IMR-90 (cell line): Measurements from ENCODE around the gene NACC1. TPM values are rescaled to one million over a fixed set of nuclear protein-coding genes. Genes with fewer than 3 reads are reported as not detected.

Experiments used
- ATAC-seq: fragments of 200-7000 bp; cut with Tn5 transposase; 2 replicates; pipeline ENCODE4 v1.9.1; 2020; ENCODE audit warnings: low read depth, mild to moderate bottlenecking, moderate library complexity
- BruUV-seq: library from RNA; stranded (reverse); fragments of 400-500 nt; replicated peaks from 2 replicates; lab custom pipeline; 2021; lab: Mats Ljungman, UMichigan
- CTCF ChIA-PET: fragments of 300-600 bp; formaldehyde crosslinking; extraction: SDS; loops from one replicate; lab custom pipeline; 2021; ENCODE audit warnings: antibody characterized with exemption; lab: Yijun Ruan, JAX
- POLR2A ChIA-PET: fragments of 300-600 bp; sonication (Branson Sonifier 250); formaldehyde crosslinking; loops from one replicate; lab custom pipeline; 2022; ENCODE audit warnings: antibody characterized with exemption; ENCODE audit not compliant: unreplicated experiment; lab: Charles Lee
- DNase-seq: peaks from one replicate; pipeline ENCODE4 v3.0.0; 2013
- H2AFZ ChIP-seq: replicated peaks from 2 replicates; pipeline ENCODE3; 2013; ENCODE audit warnings: low read length, mild to moderate bottlenecking; ENCODE audit not compliant: poor library complexity
- H2AK5ac ChIP-seq: 2 replicates; pipeline ENCODE4 v1.6.1; 2013; ENCODE audit warnings: low read depth, low read length, inconsistent platforms
- H2AK9ac ChIP-seq: replicated peaks from 2 replicates; pipeline ENCODE3; 2013; ENCODE audit warnings: mild to moderate bottlenecking, low read depth, low read length, moderate library complexity; ENCODE audit not compliant: poor library complexity
- H2BK120ac ChIP-seq: 2 replicates; pipeline ENCODE4 v1.6.1; 2013; ENCODE audit warnings: low read depth, low read length, inconsistent platforms
- H2BK15ac ChIP-seq: 3 replicates; pipeline ENCODE4 v1.6.1; 2013; ENCODE audit warnings: low read depth, low read length, inconsistent platforms
- H2BK20ac ChIP-seq: 2 replicates; pipeline ENCODE4 v1.6.1; 2013; ENCODE audit warnings: low read depth, mild to moderate bottlenecking, inconsistent platforms, low read length, moderate library complexity
- H2BK5ac ChIP-seq: 2 replicates; pipeline ENCODE4 v1.6.1; 2013; ENCODE audit warnings: mild to moderate bottlenecking, low read depth, low read length, inconsistent platforms; ENCODE audit not compliant: poor library complexity, severe bottlenecking
- H3K14ac ChIP-seq: replicated peaks from 2 replicates; pipeline ENCODE4 v1.6.1; 2013; ENCODE audit warnings: low read depth, low read length, inconsistent platforms
- H3K18ac ChIP-seq: 2 replicates; pipeline ENCODE4 v1.6.1; 2013; ENCODE audit warnings: low read depth, low read length, control low read depth
- H3K23ac ChIP-seq: 2 replicates; pipeline ENCODE4 v1.6.1; 2013; ENCODE audit warnings: low read depth, low read length, inconsistent platforms
- H3K27ac ChIP-seq: 2 replicates; pipeline ENCODE4 v1.5.1; 2013; ENCODE audit warnings: mild to moderate bottlenecking, control low read depth, low read length; ENCODE audit not compliant: insufficient read depth
- H3K27me3 ChIP-seq: 2 replicates; pipeline ENCODE4 v1.6.1; 2013; ENCODE audit warnings: low read length; ENCODE audit not compliant: control insufficient read depth, insufficient read depth
- H3K36me3 ChIP-seq: 2 replicates; pipeline ENCODE4 v1.6.1; 2013; ENCODE audit warnings: low read length, mixed read lengths; ENCODE audit not compliant: control insufficient read depth, insufficient read depth
- H3K4ac ChIP-seq: 2 replicates; pipeline ENCODE4 v1.6.1; 2013; ENCODE audit warnings: low read depth, low read length, inconsistent platforms
- H3K4me1 ChIP-seq: 2 replicates; pipeline ENCODE4 v1.6.1; 2013; ENCODE audit warnings: low read length, mixed read lengths; ENCODE audit not compliant: control insufficient read depth, insufficient read depth
- H3K4me2 ChIP-seq: 2 replicates; pipeline ENCODE4 v1.6.1; 2013; ENCODE audit warnings: low read depth, mild to moderate bottlenecking, control low read depth, low read length, moderate library complexity
- H3K4me3 ChIP-seq: 2 replicates; pipeline ENCODE4 v1.5.1; 2013; ENCODE audit warnings: low read depth, mild to moderate bottlenecking, control low read depth, low read length, moderate library complexity; ENCODE audit not compliant: insufficient read depth
- H3K56ac ChIP-seq: 2 replicates; pipeline ENCODE4 v1.6.1; 2013; ENCODE audit warnings: low read length, inconsistent platforms; ENCODE audit not compliant: insufficient read depth; ENCODE audit errors: extremely low read depth
- H3K79me1 ChIP-seq, 2 experiments: 2 replicates each; pipeline ENCODE4 v1.6.1; 2013; ENCODE audit warnings: low read length in 2 of 2, inconsistent platforms in 1 of 2, low read depth in 1 of 2
- H3K9ac ChIP-seq: 2 replicates; pipeline ENCODE4 v1.6.1; 2013; ENCODE audit warnings: low read depth, low read length, control low read depth
- H3K9me1 ChIP-seq: 2 replicates; pipeline ENCODE4 v1.6.1; 2013; ENCODE audit warnings: low read length, inconsistent platforms; ENCODE audit not compliant: insufficient read depth
- H3K9me3 ChIP-seq: 2 replicates; pipeline ENCODE4 v1.6.1; 2013; ENCODE audit warnings: low read length; ENCODE audit not compliant: control insufficient read depth, insufficient read depth
- H4K20me1 ChIP-seq: 2 replicates; pipeline ENCODE4 v1.6.1; 2013; ENCODE audit warnings: low read length, inconsistent platforms; ENCODE audit not compliant: insufficient read depth
- H4K5ac ChIP-seq: 2 replicates; pipeline ENCODE4 v1.6.1; 2013; ENCODE audit warnings: mild to moderate bottlenecking, low read depth, low read length, control low read depth
- H4K8ac ChIP-seq, 2 experiments: 2 replicates each; pipeline ENCODE4 v1.6.1; 2013; ENCODE audit warnings: low read depth in 2 of 2, low read length in 2 of 2, control low read depth in 1 of 2, inconsistent platforms in 1 of 2
- H4K91ac ChIP-seq: 2 replicates; pipeline ENCODE4 v1.6.1; 2013; ENCODE audit warnings: low read depth, low read length, inconsistent platforms; ENCODE audit not compliant: insufficient read depth
- BHLHE40 ChIP-seq: fragments of 150-350 bp; IDR thresholded peaks from 2 replicates; pipeline ENCODE4 v1.6.1; 2016; ENCODE audit warnings: mild to moderate bottlenecking, low read depth, low read length
- CEBPB ChIP-seq: IDR thresholded peaks from 2 replicates; pipeline ENCODE4 v1.6.1; 2012; ENCODE audit warnings: low read depth, low read length, improper control_type of control experiment
- CHD1 ChIP-seq: IDR thresholded peaks from 2 replicates; pipeline ENCODE4 v1.6.1; 2012; ENCODE audit warnings: low read depth, low read length, improper control_type of control experiment
- FOS ChIP-seq: fragments of 150-350 bp; IDR thresholded peaks from 2 replicates; pipeline ENCODE4 v1.6.1; 2016; ENCODE audit warnings: low read depth, low read length
- MAFK ChIP-seq: IDR thresholded peaks from 2 replicates; pipeline ENCODE4 v1.6.1; 2012; ENCODE audit warnings: low read depth, low read length, improper control_type of control experiment
- MAZ ChIP-seq: IDR thresholded peaks from 2 replicates; pipeline ENCODE4 v1.6.1; 2012; ENCODE audit warnings: low read depth, mild to moderate bottlenecking, low read length, improper control_type of control experiment, moderate library complexity, borderline replicate concordance
- NFE2L2 ChIP-seq: fragments of 150-350 bp; IDR thresholded peaks from 2 replicates; pipeline ENCODE4 v1.6.1; 2016; ENCODE audit warnings: low read depth, mild to moderate bottlenecking, low read length
- RCOR1 ChIP-seq: IDR thresholded peaks from 2 replicates; pipeline ENCODE4 v1.6.1; 2012; ENCODE audit warnings: mild to moderate bottlenecking, low read length, improper control_type of control experiment; ENCODE audit not compliant: insufficient replicate concordance
- RFX5 ChIP-seq: IDR thresholded peaks from 2 replicates; pipeline ENCODE4 v1.8.0; 2012; ENCODE audit warnings: low read depth, mild to moderate bottlenecking, low read length, moderate library complexity
- WGBS, 2 experiments: methylation state at CpG; one replicate each; pipeline versions ENCODE4 v1.1.5 to v1.1.7; 2013; ENCODE audit warnings: missing lambda C conversion rate in 2 of 2; ENCODE audit not compliant: insufficient read length in 1 of 2; ENCODE audit errors: extremely low coverage in 2 of 2; 5-methylcytosine and 5-hydroxymethylcytosine counted together
- dilution Hi-C: fragments of 300-500 bp; cut with HindIII; formaldehyde crosslinking; loops from one replicate; pipeline ENCODE4 v1.14.3; 2018; ENCODE audit warnings: low sequenced_read_pairs; ENCODE audit not compliant: unreplicated experiment
- in situ Hi-C: fragments of 300-500 bp; cut with MboI; formaldehyde crosslinking; loops from 3 replicates; pipeline ENCODE4 v1.14.3; 2019; ENCODE audit warnings: low sequenced_read_pairs, inconsistent platforms, mixed read lengths
- intact Hi-C: fragments of 100-400 bp; cut with micrococcal nuclease; formaldehyde crosslinking; loops from 2 replicates; pipeline ENCODE4 v1.10.0; 2022
- polyA plus RNA-seq, 3 experiments: library from polyadenylated mRNA; depleted of rRNA; stranded (reverse); fragments of >200 nt; gene quantifications; 2 replicates each; pipeline ENCODE4 v1.2.3, GENCODE V29; 2012; ENCODE audit warnings: low replicate concordance in 1 of 3
- total RNA-seq: library from RNA; depleted of rRNA; stranded (reverse); fragments of >200 nt; gene quantifications from 2 replicates; pipeline ENCODE4 v1.2.3, GENCODE V29; 2012
- TF ChIP-seq, protein P1 (sequence below): fragments of 150-350 bp; IDR thresholded peaks from 2 replicates; pipeline ENCODE4 v1.6.1; 2016; ENCODE audit warnings: low read depth, mild to moderate bottlenecking, low read length, moderate library complexity, borderline replicate concordance
- TF ChIP-seq, protein P2 (sequence below): conservative IDR thresholded peaks from 2 replicates; pipeline ENCODE4 v1.5.1; 2012; ENCODE audit warnings: mild to moderate bottlenecking, low read depth, low read length, improper control_type of control experiment
- TF ChIP-seq, protein P3 (sequence below): fragments of 150-350 bp; IDR thresholded peaks from 2 replicates; pipeline ENCODE4 v1.6.1; 2017; ENCODE audit warnings: mild to moderate bottlenecking, antibody characterized with exemption, low read length, low read depth

The NACC1 gene
- total and polyA plus RNA-seq, 2 of the 4 experiments (the other 2 are of a cell fraction), result 42.5 to 181 TPM

DNA sequence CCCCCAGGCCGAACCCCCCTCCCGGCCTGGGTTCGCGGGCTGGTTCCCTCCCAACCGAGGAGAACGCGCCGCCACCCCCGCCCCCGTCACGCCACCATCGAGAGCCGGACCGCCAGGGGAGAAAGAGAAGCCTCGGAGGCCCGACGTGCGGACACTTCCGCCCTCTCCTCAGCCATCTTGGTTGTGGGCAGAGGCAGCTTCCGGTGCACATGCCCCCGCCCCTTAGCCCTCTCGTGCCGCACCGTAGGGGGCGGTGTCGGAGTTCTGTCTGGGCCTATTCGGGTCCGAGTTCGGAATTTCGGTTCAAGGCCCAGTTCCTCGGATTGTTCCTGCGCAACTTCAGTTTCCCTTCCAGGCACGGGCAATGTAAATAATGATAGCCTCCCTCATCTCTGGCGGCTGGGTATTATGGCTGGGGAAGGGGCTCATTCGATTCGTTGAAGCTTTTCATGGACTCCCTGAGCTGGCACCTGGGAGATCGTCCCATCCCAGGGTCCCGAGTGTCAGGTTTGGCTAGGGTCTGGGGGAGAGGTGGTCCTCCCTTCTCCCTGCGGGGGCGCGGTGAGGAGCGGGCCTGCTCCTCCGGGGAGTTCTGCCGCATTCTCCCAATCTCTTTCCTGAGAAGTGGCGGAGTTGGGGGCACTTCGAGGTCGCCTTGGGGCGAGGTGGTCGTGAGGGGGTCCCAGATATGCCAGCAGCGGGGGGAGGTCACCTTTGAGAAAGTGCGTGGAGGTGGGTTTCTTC is 32.3 kb downstream of the NACC1 start, which contains the start of the genes IER2 and STX10:
IER2 (plus strand) TSS at position 225 of the 744 bp plus-strand sequence. CDS start 2,776 bp downstream, outside the sequence.
STX10 (minus strand) TSS at position 189 of the 744 bp plus-strand sequence. CDS start 202 bp downstream, outside the sequence.
- CTCF ChIA-PET, result interaction anchor here (0.7 to 1.0 kb wide), 3 partner anchors 22 to 32 kb away, joined by 3 read pairs; partner anchors contain the start of gene NACC1
- Histone ChIP-seq H2AFZ (peak within 1 kb of the TSS; percentile 98), H3K56ac (peak within 1 kb of the TSS; percentile 98), H2AK5ac (peak within 1 kb of the TSS; percentile 99), H3K9me3 (no peaks in the 10 kb centered on the region), H3K4ac (peak within 1 kb of the TSS; percentile 98), H3K23ac (peak within 1 kb of the TSS; percentile 94), H2BK5ac (peak within 1 kb of the TSS; percentile 89), H2AK9ac (peak within 1 kb of the TSS; percentile 100), H2BK120ac (peak within 1 kb of the TSS; percentile 59), H3K4me1 (peaks cover 8% of the 10 kb centered on the region), H4K5ac (peak within 1 kb of the TSS; percentile 77), H2BK15ac (peak within 1 kb of the TSS; percentile 31; the same call in 2 of the 3 replicates), H3K9ac (peak within 1 kb of the TSS; percentile 99), H3K18ac (peak within 1 kb of the TSS; percentile 81), H3K14ac (peak within 1 kb of the TSS; percentile 97), H3K9me1 (peaks cover 4% of the 10 kb centered on the region), H4K20me1 (peaks cover 25% of the 10 kb centered on the region), H3K27ac (peak within 1 kb of the TSS; percentile 97), H3K4me3 (peak within 1 kb of the TSS; percentile 72), H2BK20ac (peak within 1 kb of the TSS; percentile 69), H4K8ac (peak within 1 kb of the TSS; percentile 92 to 98), H3K79me1 (peaks cover 2 to 44% of the 10 kb centered on the region in 2 experiments; a peak in 2 of 4 replicates), H3K27me3 (no peaks in the 10 kb centered on the region), H3K4me2 (peak within 1 kb of the TSS; percentile 94), H3K36me3 (peaks cover 3% of the 10 kb centered on the region), H4K91ac (peak within 1 kb of the TSS; percentile 90)
- peak; percentile 51 for ATAC-seq
- in situ Hi-C loops, result loop anchor here (10.0 kb wide), 1 partner anchor 694 kb away; no protein-coding TSS in a partner anchor
- 2% methylated on average over 12 of the region's 51 CpGs; no CpG with 5 or more reads in 1 of the 2 experiments for WGBS, 2 experiments
- POLR2A ChIA-PET, result interaction anchor here (0.5 to 1.1 kb wide), 3 partner anchors 14 to 358 kb away, joined by 3 to 8 read pairs (median 3); no protein-coding TSS in a partner anchor
- no TSS peak for BruUV-seq
- dilution Hi-C loops, result no loop called here
- DNase-seq, result peak; percentile 94
- intact Hi-C loops, result loop anchor here (2.0 kb wide), 2 partner anchors 112 to 172 kb away; no protein-coding TSS in a partner anchor
- TF ChIP-seq NFE2L2 (no peak), RFX5 (no peak), RCOR1 (no peak), BHLHE40 (peak; percentile 98), CEBPB (peak; percentile 38; the same call in 1 of the 2 replicates), FOS (no peak), MAFK (no peak), CHD1 (peak; percentile 76), MAZ (peak; percentile 99)
- TF ChIP-seq, protein P1, sequence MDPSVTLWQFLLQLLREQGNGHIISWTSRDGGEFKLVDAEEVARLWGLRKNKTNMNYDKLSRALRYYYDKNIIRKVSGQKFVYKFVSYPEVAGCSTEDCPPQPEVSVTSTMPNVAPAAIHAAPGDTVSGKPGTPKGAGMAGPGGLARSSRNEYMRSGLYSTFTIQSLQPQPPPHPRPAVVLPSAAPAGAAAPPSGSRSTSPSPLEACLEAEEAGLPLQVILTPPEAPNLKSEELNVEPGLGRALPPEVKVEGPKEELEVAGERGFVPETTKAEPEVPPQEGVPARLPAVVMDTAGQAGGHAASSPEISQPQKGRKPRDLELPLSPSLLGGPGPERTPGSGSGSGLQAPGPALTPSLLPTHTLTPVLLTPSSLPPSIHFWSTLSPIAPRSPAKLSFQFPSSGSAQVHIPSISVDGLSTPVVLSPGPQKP, result peak; percentile 58; the same call in 1 of the 2 replicates
- TF ChIP-seq, protein P2, sequence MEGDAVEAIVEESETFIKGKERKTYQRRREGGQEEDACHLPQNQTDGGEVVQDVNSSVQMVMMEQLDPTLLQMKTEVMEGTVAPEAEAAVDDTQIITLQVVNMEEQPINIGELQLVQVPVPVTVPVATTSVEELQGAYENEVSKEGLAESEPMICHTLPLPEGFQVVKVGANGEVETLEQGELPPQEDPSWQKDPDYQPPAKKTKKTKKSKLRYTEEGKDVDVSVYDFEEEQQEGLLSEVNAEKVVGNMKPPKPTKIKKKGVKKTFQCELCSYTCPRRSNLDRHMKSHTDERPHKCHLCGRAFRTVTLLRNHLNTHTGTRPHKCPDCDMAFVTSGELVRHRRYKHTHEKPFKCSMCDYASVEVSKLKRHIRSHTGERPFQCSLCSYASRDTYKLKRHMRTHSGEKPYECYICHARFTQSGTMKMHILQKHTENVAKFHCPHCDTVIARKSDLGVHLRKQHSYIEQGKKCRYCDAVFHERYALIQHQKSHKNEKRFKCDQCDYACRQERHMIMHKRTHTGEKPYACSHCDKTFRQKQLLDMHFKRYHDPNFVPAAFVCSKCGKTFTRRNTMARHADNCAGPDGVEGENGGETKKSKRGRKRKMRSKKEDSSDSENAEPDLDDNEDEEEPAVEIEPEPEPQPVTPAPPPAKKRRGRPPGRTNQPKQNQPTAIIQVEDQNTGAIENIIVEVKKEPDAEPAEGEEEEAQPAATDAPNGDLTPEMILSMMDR, result peak; percentile 64
- TF ChIP-seq, protein P3, sequence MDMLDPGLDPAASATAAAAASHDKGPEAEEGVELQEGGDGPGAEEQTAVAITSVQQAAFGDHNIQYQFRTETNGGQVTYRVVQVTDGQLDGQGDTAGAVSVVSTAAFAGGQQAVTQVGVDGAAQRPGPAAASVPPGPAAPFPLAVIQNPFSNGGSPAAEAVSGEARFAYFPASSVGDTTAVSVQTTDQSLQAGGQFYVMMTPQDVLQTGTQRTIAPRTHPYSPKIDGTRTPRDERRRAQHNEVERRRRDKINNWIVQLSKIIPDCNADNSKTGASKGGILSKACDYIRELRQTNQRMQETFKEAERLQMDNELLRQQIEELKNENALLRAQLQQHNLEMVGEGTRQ, result peak; percentile 64
